ENCODE data around the gene TUBA4A.

The TUBA4A gene

DNA sequence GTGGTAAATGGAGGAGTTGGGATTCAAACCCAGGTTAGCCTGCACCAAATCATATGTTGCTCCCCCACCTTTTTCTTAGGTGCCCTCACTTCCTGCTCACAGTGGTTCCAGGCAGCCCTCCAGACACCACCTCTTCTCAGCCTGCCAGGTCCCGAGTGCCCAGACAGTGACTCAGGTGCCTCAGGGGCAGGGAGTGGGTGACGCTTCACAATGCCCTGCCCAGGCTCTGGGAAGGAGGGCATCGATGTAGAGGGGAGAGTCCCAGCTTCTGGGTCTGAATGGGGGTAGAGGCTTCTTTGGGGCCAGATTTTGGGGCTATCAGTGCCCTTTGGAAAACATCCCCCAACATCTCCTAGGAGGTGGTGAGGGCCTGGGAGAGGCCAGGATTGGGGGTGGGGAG is 20.2 kb upstream of the TUBA4A start:
- peaks cover 40% of the 10 kb centered on the region for H3K27me3 ChIP-seq
- H3K4me3 ChIP-seq (ENCODE audit: low read depth in 1 of 2, low read length in 1 of 2) = no peak overlapping the region
- H3K4me1 ChIP-seq (ENCODE audit: control insufficient read depth in 1 of 2, insufficient read depth in 1 of 2, low read depth in 1 of 2, low read length in 1 of 2) = peaks cover 16 to 17% of the 10 kb centered on the region in 2 experiments
- H3K9me3 ChIP-seq = no peaks in the 10 kb centered on the region
- no peak overlapping the region for H3K27ac ChIP-seq
- TF ChIP-seq, protein P1, sequence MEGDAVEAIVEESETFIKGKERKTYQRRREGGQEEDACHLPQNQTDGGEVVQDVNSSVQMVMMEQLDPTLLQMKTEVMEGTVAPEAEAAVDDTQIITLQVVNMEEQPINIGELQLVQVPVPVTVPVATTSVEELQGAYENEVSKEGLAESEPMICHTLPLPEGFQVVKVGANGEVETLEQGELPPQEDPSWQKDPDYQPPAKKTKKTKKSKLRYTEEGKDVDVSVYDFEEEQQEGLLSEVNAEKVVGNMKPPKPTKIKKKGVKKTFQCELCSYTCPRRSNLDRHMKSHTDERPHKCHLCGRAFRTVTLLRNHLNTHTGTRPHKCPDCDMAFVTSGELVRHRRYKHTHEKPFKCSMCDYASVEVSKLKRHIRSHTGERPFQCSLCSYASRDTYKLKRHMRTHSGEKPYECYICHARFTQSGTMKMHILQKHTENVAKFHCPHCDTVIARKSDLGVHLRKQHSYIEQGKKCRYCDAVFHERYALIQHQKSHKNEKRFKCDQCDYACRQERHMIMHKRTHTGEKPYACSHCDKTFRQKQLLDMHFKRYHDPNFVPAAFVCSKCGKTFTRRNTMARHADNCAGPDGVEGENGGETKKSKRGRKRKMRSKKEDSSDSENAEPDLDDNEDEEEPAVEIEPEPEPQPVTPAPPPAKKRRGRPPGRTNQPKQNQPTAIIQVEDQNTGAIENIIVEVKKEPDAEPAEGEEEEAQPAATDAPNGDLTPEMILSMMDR (IDR thresholded peaks at IDR 0.05) = no peak
- no peaks in the 10 kb centered on the region for H3K36me3 ChIP-seq

DNA sequence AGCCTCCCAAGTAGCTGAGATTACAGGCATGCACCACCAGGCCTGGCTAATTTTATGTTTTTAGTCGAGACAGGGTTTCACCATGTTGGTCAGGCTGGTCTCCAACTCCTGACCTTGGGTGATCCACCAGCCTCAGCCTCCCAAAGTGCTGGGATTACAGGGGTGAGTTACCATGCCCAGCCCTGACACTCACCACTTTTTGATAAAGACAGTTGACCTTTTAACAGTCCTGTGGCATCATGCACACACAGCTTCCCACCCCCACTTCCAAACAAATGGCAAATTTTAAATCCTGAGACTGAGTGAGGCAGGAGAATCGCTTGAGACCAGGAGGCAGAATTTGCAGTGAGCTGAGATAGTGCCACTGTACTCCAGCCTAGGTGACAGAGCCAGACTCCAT is 19.3 kb upstream of the TUBA4A start:
- H3K4me1 ChIP-seq (ENCODE audit: control insufficient read depth in 1 of 2, insufficient read depth in 1 of 2, low read depth in 1 of 2, low read length in 1 of 2) = peaks cover 7% of the 10 kb centered on the region in 2 experiments

DNA sequence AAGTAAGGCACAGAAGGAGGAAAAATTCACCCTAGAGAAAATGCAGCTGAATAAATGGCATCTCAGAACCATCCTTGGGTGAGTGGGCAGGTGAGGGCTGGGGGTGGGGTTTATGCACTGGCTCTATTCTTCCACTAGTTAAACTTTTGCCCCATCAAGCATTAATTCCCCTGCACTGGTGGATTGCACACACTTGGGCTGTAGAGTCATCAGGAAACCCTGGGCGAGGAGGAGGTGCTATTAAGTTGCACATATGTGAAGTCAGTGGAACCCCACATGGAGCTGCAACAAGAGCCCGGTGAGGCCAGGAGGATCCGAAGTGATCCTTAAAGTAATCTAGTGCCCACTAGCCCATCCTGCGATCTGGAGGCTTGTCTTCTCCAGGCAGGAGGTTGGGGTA is 18.6 kb upstream of the TUBA4A start:
- no peaks in the 10 kb centered on the region for H3K36me3 ChIP-seq
- H3K4me1 ChIP-seq (ENCODE audit: control insufficient read depth in 1 of 2, insufficient read depth in 1 of 2, low read depth in 1 of 2, low read length in 1 of 2) = peaks cover under 1% of the 10 kb centered on the region in 2 experiments
- H3K4me3 ChIP-seq (ENCODE audit: low read depth in 1 of 2, low read length in 1 of 2) = no peak overlapping the region
- TF ChIP-seq, protein P1 (IDR thresholded peaks at IDR 0.05) = no peak
- no peaks in the 10 kb centered on the region for H3K9me3 ChIP-seq
- H3K27me3 ChIP-seq = peaks cover 42% of the 10 kb centered on the region
- no peak overlapping the region for H3K27ac ChIP-seq

More for the DNA sequence above, 19.3 kb upstream of the TUBA4A start:
- no peak overlapping the region for H3K27ac ChIP-seq
- no peaks in the 10 kb centered on the region for H3K36me3 ChIP-seq
- H3K4me3 ChIP-seq (ENCODE audit: low read depth in 1 of 2, low read length in 1 of 2) = no peak overlapping the region
- TF ChIP-seq, protein P1 (IDR thresholded peaks at IDR 0.05) = no peak
- H3K9me3 ChIP-seq = no peaks in the 10 kb centered on the region
- H3K27me3 ChIP-seq = peaks cover 42% of the 10 kb centered on the region

DNA sequence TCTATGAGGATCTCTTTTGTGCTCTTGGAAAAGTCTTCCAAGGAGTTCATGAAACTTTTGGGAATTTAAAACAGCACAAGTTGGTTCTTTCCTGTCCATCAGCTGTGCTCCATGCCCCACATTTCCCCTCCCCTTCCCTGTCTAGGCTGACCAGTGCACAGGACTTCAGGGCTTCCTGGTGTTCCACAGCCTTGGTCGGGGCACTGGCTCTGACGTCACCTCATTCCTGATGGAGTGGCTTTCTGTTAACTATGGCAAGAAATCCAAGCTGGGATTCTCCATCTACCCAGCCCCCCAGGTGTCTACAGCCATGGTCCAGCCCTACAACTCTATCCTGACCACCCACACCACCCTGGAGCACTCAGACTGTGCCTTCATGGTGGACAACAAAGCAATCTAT is 17.3 kb upstream of the TUBA4A start:
- H3K27ac ChIP-seq = no peak overlapping the region
- no peaks in the 10 kb centered on the region for H3K4me1 ChIP-seq (ENCODE audit: control insufficient read depth in 1 of 2, insufficient read depth in 1 of 2, low read depth in 1 of 2, low read length in 1 of 2)
- H3K36me3 ChIP-seq = no peaks in the 10 kb centered on the region
- peaks cover 42% of the 10 kb centered on the region for H3K27me3 ChIP-seq
- TF ChIP-seq, protein P1 (IDR thresholded peaks at IDR 0.05) = no peak
- no peaks in the 10 kb centered on the region for H3K9me3 ChIP-seq
- no peak overlapping the region for H3K4me3 ChIP-seq (ENCODE audit: low read depth in 1 of 2, low read length in 1 of 2)

DNA sequence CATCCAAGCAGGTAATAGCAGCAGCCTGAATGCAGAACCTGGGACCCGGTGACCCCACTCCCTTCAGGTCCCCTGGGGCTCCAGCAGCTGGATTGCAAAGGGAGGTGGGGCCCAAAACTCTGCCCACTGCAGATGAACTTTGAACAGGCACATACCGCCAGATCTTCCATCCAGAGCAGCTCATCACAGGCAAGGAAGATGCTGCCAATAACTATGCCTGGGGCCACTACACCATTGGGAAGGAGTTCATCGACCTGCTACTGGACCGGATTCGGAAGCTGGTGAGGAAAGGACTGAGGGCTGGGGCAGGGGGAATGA is 16.3 kb upstream of the TUBA4A start:
- H3K9me3 ChIP-seq = no peaks in the 10 kb centered on the region
- no peaks in the 10 kb centered on the region for H3K4me1 ChIP-seq (ENCODE audit: control insufficient read depth in 1 of 2, insufficient read depth in 1 of 2, low read depth in 1 of 2, low read length in 1 of 2)
- H3K4me3 ChIP-seq (ENCODE audit: low read depth in 1 of 2, low read length in 1 of 2) = no peak overlapping the region
- H3K27me3 ChIP-seq = peaks cover 42% of the 10 kb centered on the region
- no peak overlapping the region for H3K27ac ChIP-seq
- no peaks in the 10 kb centered on the region for H3K36me3 ChIP-seq
- TF ChIP-seq, protein P1 (IDR thresholded peaks at IDR 0.05) = no peak
